GM10847 (cell line): Measurements from ENCODE around the gene ZBTB7C.

Source experiments
- POLR2A ChIP-seq: IDR thresholded peaks from 2 replicates; pipeline ENCODE4 v1.6.1; 2011; ENCODE audit not compliant: insufficient read length; ENCODE audit errors: extremely low read depth

ZBTB7C gene

GRCh38 chr18:48153613-48154481 lies 255.3 kb downstream of the ZBTB7C start:
- no peak for TF ChIP-seq POLR2A

- no peak for TF ChIP-seq POLR2A
Observed at GRCh38 chr18:48152549-48152948, 256.6 kb downstream of the ZBTB7C start.

- no peak for TF ChIP-seq POLR2A
Observed at GRCh38 chr18:48151421-48152065, 257.6 kb downstream of the ZBTB7C start.

- no peak for TF ChIP-seq POLR2A
Observed at GRCh38 chr18:48149020-48149685, 260.0 kb downstream of the ZBTB7C start.

- TF ChIP-seq POLR2A, result no peak
Observed at GRCh38 chr18:48142994-48143393, 266.2 kb downstream of the ZBTB7C start.

- no peak for TF ChIP-seq POLR2A
Observed at GRCh38 chr18:48142353-48142752, 266.8 kb downstream of the ZBTB7C start.

- TF ChIP-seq POLR2A, result no peak
Observed at GRCh38 chr18:48140731-48141130, 268.5 kb downstream of the ZBTB7C start.

GRCh38 chr18:48139431-48140347 lies 269.5 kb downstream of the ZBTB7C start:
- TF ChIP-seq POLR2A, result no peak

- TF ChIP-seq POLR2A, result no peak
Observed at GRCh38 chr18:48138660-48139430, 270.3 kb downstream of the ZBTB7C start.

GRCh38 chr18:48138210-48138609 lies 271.0 kb downstream of the ZBTB7C start:
- TF ChIP-seq POLR2A, result no peak

GRCh38 chr18:48137374-48138081 lies 271.7 kb downstream of the ZBTB7C start:
- no peak for TF ChIP-seq POLR2A

GRCh38 chr18:48136827-48137373 lies 272.3 kb downstream of the ZBTB7C start:
- TF ChIP-seq POLR2A, result no peak

- no peak for TF ChIP-seq POLR2A
Observed at GRCh38 chr18:48136051-48136826, 272.9 kb downstream of the ZBTB7C start.

- TF ChIP-seq POLR2A, result no peak
Observed at GRCh38 chr18:48135436-48135966, 273.7 kb downstream of the ZBTB7C start.
